D721Med (cell line): ENCODE measurements around the gene CSTPP1.
"Not testable (repeated sequence)": the region's sequence is repeated elsewhere in the genome, so short reads cannot be mapped to it uniquely, and the experiment has no call there.

Source experiments
- DNase-seq: peaks from one replicate; pipeline ENCODE4 v3.0.0; 2011; ENCODE audit warnings: low spot score; ENCODE audit not compliant: insufficient read length
- FAIRE-seq: peaks from 2 replicates; lab custom pipeline; 2011; peaks lifted over from hg19 to GRCh38; lab: Jason Lieb, UNC
- TF ChIP-seq, protein P1 (sequence below): IDR thresholded peaks from 2 replicates; pipeline ENCODE4 v1.5.1; 2012; ENCODE audit warnings: mild to moderate bottlenecking, control low read depth; ENCODE audit not compliant: insufficient read depth; ENCODE audit errors: missing control alignments

The CSTPP1 gene

DNA sequence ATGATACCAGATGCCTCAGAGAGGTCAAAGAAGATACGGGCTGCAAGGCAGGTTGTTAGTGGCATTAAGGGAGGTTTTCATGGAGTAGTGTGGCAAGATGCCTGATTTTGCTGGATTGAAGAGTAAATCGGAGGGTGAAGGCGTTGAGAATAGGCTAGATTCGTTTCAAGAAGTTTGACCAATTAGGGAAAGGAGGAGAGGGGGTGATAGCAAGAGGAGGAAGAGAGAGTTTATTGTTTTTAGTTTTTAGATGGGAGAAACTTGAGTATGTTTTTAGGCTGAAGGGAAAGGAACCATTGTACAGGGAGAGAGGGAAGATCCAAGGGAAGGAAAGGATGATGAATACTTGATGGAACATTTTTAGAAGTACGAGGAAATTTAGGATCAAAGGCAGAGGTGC lies 16.5 kb downstream of the CSTPP1 start:
- FAIRE-seq: no peak
- TF ChIP-seq, protein P1, sequence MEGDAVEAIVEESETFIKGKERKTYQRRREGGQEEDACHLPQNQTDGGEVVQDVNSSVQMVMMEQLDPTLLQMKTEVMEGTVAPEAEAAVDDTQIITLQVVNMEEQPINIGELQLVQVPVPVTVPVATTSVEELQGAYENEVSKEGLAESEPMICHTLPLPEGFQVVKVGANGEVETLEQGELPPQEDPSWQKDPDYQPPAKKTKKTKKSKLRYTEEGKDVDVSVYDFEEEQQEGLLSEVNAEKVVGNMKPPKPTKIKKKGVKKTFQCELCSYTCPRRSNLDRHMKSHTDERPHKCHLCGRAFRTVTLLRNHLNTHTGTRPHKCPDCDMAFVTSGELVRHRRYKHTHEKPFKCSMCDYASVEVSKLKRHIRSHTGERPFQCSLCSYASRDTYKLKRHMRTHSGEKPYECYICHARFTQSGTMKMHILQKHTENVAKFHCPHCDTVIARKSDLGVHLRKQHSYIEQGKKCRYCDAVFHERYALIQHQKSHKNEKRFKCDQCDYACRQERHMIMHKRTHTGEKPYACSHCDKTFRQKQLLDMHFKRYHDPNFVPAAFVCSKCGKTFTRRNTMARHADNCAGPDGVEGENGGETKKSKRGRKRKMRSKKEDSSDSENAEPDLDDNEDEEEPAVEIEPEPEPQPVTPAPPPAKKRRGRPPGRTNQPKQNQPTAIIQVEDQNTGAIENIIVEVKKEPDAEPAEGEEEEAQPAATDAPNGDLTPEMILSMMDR: no peak
- DNase-seq: no peak

DNA sequence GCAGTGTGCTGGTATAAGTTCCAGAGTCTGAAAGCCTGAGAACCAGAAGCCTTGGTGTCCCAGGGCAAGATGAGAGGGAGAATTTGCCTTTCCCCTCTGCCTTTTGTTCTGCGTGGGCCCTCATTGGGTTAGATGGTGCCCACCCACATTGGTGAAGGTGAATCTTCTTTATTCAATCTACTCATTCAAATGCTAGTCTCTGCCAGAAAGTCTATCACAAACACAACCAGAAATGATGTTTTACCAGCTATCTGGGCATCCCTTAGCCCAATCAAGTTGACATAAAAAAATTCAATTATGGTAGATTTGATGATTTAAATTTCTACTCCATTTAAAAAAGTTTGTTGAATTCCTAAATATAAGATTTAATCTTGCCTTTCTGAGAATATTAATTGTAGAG lies 22.2 kb downstream of the CSTPP1 start:
- FAIRE-seq (no peak), DNase-seq (no peak)
- TF ChIP-seq, protein P1: no peak

DNA sequence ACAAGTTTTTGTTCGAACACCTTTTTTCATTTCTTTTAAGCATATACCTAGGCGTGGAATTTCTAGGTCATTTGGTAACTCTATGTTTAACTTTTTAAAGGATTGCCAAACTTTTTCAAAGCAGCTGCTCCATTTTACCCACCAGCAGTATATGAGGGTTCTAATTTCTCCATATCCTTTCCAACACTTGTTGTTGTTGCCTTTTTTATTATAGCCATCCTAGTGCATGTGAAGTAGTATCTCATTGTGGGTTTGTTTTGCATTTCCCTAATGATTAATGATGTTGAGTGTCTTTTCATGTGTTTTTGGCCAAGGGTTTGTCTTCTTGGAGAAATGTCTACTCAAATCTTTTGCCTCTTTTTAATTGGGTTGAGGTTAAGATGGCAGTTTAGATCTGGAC lies 24.5 kb downstream of the CSTPP1 start:
- no peak for DNase-seq
- TF ChIP-seq, protein P1: no peak
- no peak for FAIRE-seq

DNA sequence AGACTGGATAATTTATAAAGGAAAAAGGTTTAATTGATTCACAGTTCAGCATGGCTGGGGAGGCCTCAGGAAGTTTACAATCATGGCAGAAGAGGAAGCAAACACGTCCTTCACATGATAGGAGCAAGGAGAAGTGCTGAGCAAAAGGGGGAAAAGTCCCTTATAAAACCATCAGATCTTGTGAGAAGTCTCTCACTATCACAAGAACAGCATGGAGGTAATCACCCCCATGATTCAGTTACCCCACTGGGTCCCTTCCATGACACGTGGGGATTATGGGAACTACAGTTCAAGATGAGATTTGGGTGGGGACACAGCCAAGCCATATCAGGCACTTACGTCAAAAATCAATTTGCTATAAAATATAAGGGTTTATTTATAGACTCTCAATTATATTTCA lies 25.3 kb downstream of the CSTPP1 start:
- not testable (repeated sequence) for FAIRE-seq, DNase-seq

DNA sequence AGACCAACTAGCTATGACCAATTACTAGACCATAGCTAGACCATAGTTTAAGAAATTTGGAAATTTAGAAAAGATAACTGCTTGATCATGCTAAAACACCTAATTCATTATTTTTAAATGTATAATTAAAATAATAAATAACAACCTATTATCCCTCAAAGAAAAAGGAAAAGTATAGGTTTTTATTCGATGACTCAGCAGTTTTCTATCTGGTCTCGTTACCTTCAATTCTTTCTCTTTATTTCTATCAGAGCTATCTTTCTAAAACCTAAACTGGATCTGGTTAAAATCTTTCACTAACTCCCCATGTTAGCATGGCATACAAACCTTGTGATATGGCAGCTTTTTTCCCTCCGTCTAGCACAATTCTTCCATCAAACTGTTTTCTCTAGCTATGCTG lies 27.3 kb downstream of the CSTPP1 start:
- TF ChIP-seq, protein P1: no peak
- DNase-seq (no peak), FAIRE-seq (no peak)

DNA sequence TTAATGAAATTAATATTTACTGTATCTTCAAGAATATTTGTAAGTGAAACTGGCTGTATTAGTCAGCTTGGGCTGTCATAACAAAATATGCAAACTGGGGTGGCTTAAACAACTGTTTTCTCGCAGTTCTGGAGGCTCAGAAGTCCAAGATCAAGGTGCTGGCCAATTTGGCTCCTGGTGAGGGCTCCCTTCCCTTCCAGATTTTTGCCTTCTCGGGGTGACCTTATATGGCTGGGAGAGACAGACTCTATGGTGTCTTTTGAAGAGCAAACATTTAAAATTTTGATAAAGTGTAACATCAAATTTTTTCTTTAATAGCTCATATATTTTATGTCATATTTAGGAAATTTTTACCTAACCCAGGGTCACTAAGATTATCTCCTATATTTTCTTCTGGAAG lies 30.2 kb downstream of the CSTPP1 start:
- DNase-seq: no peak
- FAIRE-seq: no peak
- TF ChIP-seq, protein P1: no peak

DNA sequence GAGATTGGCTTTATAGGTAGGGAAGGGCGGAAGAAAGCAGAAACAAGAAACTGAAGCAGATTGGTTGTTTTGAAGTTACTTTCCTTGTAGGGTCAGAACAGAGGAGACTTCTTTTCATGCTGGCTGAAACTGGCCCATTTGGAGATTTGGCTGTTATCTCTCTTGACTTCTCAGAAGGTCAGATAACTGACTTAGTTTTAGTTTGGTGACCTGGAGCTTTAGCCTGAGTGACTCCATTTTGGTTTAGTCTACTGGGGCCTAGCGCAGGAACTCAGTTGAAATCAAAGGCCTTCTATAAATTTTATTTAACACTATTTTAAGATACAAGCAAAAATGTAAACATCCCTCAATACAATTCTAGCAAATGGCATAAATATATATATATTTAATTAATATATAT lies 31.4 kb downstream of the CSTPP1 start:
- DNase-seq (no peak), FAIRE-seq (no peak)
- TF ChIP-seq, protein P1: no peak

DNA sequence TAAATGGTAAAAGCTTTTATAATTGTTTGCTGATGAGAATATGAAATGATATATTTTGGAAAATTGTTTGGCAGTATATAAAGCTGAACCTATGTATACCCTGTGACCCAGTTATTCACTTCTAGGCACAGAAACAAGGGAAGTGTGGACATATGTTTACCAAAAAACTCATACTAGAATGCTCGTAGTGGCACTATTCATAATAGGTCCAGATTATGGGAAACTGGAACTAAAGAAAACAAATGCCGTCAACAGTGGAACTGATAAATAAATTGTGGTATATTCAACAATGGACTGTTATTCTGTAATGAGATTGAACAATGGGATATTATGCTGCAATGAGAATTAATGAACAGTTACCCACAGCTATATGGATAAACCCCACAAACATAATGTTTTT lies 32.8 kb downstream of the CSTPP1 start:
- no peak for DNase-seq
- no peak for FAIRE-seq
- TF ChIP-seq, protein P1: no peak
